Measurements from ENCODE around the gene MYCBPAP.

MYCBPAP gene

GRCh38 chr17:50572541-50572940 lies 64.3 kb downstream of the MYCBPAP start:
- DNase-seq (ENCODE audit: low spot score), result no peak

- DNase-seq (ENCODE audit: low spot score), result no peak
Measured at GRCh38 chr17:50573866-50574611, 65.8 kb downstream of the MYCBPAP start.

GRCh38 chr17:50575581-50576210 lies 67.5 kb downstream of the MYCBPAP start:
- DNase-seq (ENCODE audit: low spot score), result no peak

- DNase-seq (ENCODE audit: low spot score), result no peak
Measured at GRCh38 chr17:50576864-50577263, 68.6 kb downstream of the MYCBPAP start.

- DNase-seq (ENCODE audit: low spot score), result no peak
Measured at GRCh38 chr17:50577451-50577954, 69.3 kb downstream of the MYCBPAP start.

- no peak for DNase-seq (ENCODE audit: low spot score)
Measured at GRCh38 chr17:50578173-50578572, 69.9 kb downstream of the MYCBPAP start.

GRCh38 chr17:50579399-50579798 lies 71.2 kb downstream of the MYCBPAP start:
- DNase-seq (ENCODE audit: low spot score), result no peak

- DNase-seq (ENCODE audit: low spot score), result no peak
Measured at GRCh38 chr17:50580646-50581045, 72.4 kb downstream of the MYCBPAP start.
